HCT116 (cell line): ENCODE results near the gene TLK2. TPM values are rescaled to one million over a fixed set of nuclear protein-coding genes. Genes with fewer than 3 reads are reported as not detected.

Experiments used
- ATAC-seq: fragments of 200-7000 bp; cut with Tn5 transposase; 2 replicates; pipeline ENCODE4 v1.9.1; 2020; ENCODE audit warnings: mild to moderate bottlenecking, moderate library complexity
- BruUV-seq: library from RNA; stranded (reverse); fragments of 400-500 nt; replicated peaks from 2 replicates; lab custom pipeline; 2021; lab: Mats Ljungman, UMichigan
- CTCF ChIA-PET: fragments of 300-600 bp; sonication (Branson Sonifier 250); formaldehyde crosslinking; loops from one replicate; lab custom pipeline; 2021; ENCODE audit warnings: antibody characterized with exemption; lab: Charles Lee
- POLR2A ChIA-PET: fragments of 300-600, 350-600 bp; sonication (Branson Sonifier 250); formaldehyde crosslinking; loops from one replicate; lab custom pipeline; 2021; ENCODE audit warnings: antibody characterized with exemption; lab: Charles Lee
- RAD21 ChIA-PET, 2 experiments: fragments of 300-600 bp; sonication (Branson Sonifier 250); formaldehyde crosslinking; loops; one replicate each; lab custom pipeline; 2023; ENCODE audit warnings: low total read pairs in 2 of 2; ENCODE audit not compliant: uncharacterized antibody in 2 of 2, unreplicated experiment in 2 of 2, low non-redundant PET in 1 of 2; lab: Charles Lee
- DNase-seq: peaks from one replicate; pipeline ENCODE4 v3.0.0-alpha.2; 2010; ENCODE audit warnings: low read depth, low spot score
- H2AFZ ChIP-seq: fragments of 200-600 bp; shearing (Covaris generic), sonication (generic); 2 replicates; pipeline ENCODE4 v1.6.1; 2017; ENCODE audit warnings: low read depth, mixed run types, mixed read lengths, antibody characterized with exemption, low read length; ENCODE audit not compliant: poor library complexity, severe bottlenecking
- H3K27ac ChIP-seq: 2 replicates; pipeline ENCODE4 v1.5.1; 2012; ENCODE audit warnings: low read depth, low read length
- H3K27me3 ChIP-seq: fragments of 200-600 bp; sonication (generic); 2 replicates; pipeline ENCODE4 v1.6.1; 2016; ENCODE audit warnings: mixed run types, low read length, mixed read lengths; ENCODE audit not compliant: insufficient read depth
- H3K36me3 ChIP-seq, 2 experiments: fragments of 200-500 bp in 1 of 2; fragments of 200-600 bp in 1 of 2; sonication (Bioruptor generic) in 1 of 2; sonication (generic) in 1 of 2; 2 replicates each; pipeline versions ENCODE4 v1.5.1 to v1.6.1; 2014 to 2016; ENCODE audit warnings: low read length in 2 of 2, inconsistent platforms in 1 of 2, mixed read lengths in 1 of 2, mixed run types in 1 of 2; ENCODE audit not compliant: insufficient read depth in 2 of 2, control insufficient read depth in 1 of 2
- H3K4me1 ChIP-seq, 2 experiments: fragments of 200-600 bp in 1 of 2; sonication (generic) in 1 of 2; 2 replicates each; pipeline versions ENCODE4 v1.5.1 to v1.6.1; 2012 to 2017; ENCODE audit warnings: low read length in 2 of 2, inconsistent platforms in 1 of 2, mild to moderate bottlenecking in 1 of 2, mixed read lengths in 1 of 2, mixed run types in 1 of 2, moderate library complexity in 1 of 2; ENCODE audit not compliant: insufficient read depth in 2 of 2, control insufficient read depth in 1 of 2
- H3K4me2 ChIP-seq: fragments of 200-600 bp; sonication (generic); 2 replicates; pipeline ENCODE4 v1.6.1; 2017; ENCODE audit warnings: mixed run types, low read length, mixed read lengths
- H3K4me3 ChIP-seq, 2 experiments: fragments of 200-600 bp in 1 of 2; sonication (generic) in 1 of 2; replicated peaks in 1 of 2; 2 replicates each; pipeline ENCODE4 v1.5.1; 2011 to 2016; ENCODE audit warnings: low read length in 2 of 2, control low read depth in 1 of 2, low read depth in 1 of 2, mild to moderate bottlenecking in 1 of 2, mixed read lengths in 1 of 2, mixed run types in 1 of 2
- H3K79me2 ChIP-seq: fragments of 200-600 bp; sonication (generic); 2 replicates; pipeline ENCODE4 v1.6.1; 2017; ENCODE audit warnings: mild to moderate bottlenecking, mixed run types, low read length, moderate library complexity, mixed read lengths; ENCODE audit not compliant: insufficient read depth
- H3K9ac ChIP-seq: fragments of 200-600 bp; sonication (generic); 2 replicates; pipeline ENCODE4 v1.6.1; 2016; ENCODE audit warnings: low read length, mixed read lengths
- H3K9me2 ChIP-seq: fragments of 200-600 bp; sonication (generic), shearing (Covaris generic); 2 replicates; pipeline ENCODE4 v1.6.1; 2017; ENCODE audit warnings: mixed run types, mild to moderate bottlenecking, moderate library complexity; ENCODE audit not compliant: insufficient read depth
- H3K9me3 ChIP-seq, 2 experiments: fragments of 200-500 bp in 1 of 2; fragments of 200-600 bp in 1 of 2; sonication (Bioruptor generic) in 1 of 2; sonication (generic) in 1 of 2; 2 replicates each; pipeline ENCODE4 v1.6.1; 2014 to 2017; ENCODE audit warnings: low read length in 2 of 2, mixed read lengths in 2 of 2, inconsistent platforms in 1 of 2, low read depth in 1 of 2, mild to moderate bottlenecking in 1 of 2, mixed run types in 1 of 2, moderate library complexity in 1 of 2; ENCODE audit not compliant: control insufficient read depth in 1 of 2, insufficient read depth in 1 of 2
- H4K20me1 ChIP-seq: fragments of 200-600 bp; sonication (generic), shearing (Covaris generic); 2 replicates; pipeline ENCODE4 v1.6.1; 2017; ENCODE audit warnings: mixed run types, mild to moderate bottlenecking, moderate library complexity; ENCODE audit not compliant: insufficient read depth
- CBX3 ChIP-seq: IDR thresholded peaks from 2 replicates; pipeline ENCODE4 v1.6.1; 2012; ENCODE audit warnings: low read depth
- EGR1 ChIP-seq: IDR thresholded peaks from 2 replicates; pipeline ENCODE4 v1.6.1; 2012; ENCODE audit warnings: low read depth
- ELF1 ChIP-seq: IDR thresholded peaks from 2 replicates; pipeline ENCODE4 v1.6.1; 2012; ENCODE audit warnings: low read depth, borderline replicate concordance
- EZH2 ChIP-seq: fragments of 200-600 bp; sonication (generic); IDR thresholded peaks from 2 replicates; pipeline ENCODE4 v1.6.1; 2017; ENCODE audit warnings: antibody characterized with exemption, mixed run types
- EZH2phosphoT487 ChIP-seq: fragments of 200-600 bp; IDR thresholded peaks from 2 replicates; pipeline ENCODE4 v1.6.1; 2018; ENCODE audit warnings: antibody characterized with exemption, borderline replicate concordance
- FOSL1 ChIP-seq: IDR thresholded peaks from 2 replicates; pipeline ENCODE4 v1.6.1; 2012; ENCODE audit warnings: low read depth
- JUND ChIP-seq: IDR thresholded peaks from 2 replicates; pipeline ENCODE4 v1.6.1; 2012
- POLR2A ChIP-seq: IDR thresholded peaks from 2 replicates; pipeline ENCODE4 v1.7.0; 2011; ENCODE audit warnings: borderline replicate concordance; ENCODE audit not compliant: insufficient read depth, insufficient read length; ENCODE audit errors: extremely low read depth
- SIN3A ChIP-seq: IDR thresholded peaks from 2 replicates; pipeline ENCODE4 v1.6.1; 2012; ENCODE audit warnings: low read depth
- SP1 ChIP-seq: IDR thresholded peaks from 2 replicates; pipeline ENCODE4 v1.6.1; 2012; ENCODE audit warnings: low read depth
- SRF ChIP-seq: IDR thresholded peaks from 2 replicates; pipeline ENCODE4 v1.6.1; 2012; ENCODE audit warnings: low read depth
- YY1 ChIP-seq: IDR thresholded peaks from 2 replicates; pipeline ENCODE4 v1.6.1; 2011; ENCODE audit warnings: low read length, low read depth, moderate library complexity, mild to moderate bottlenecking; ENCODE audit not compliant: insufficient replicate concordance; ENCODE audit errors: extremely low read depth
- ZFX ChIP-seq: fragments of 450-650 bp; IDR thresholded peaks from 2 replicates; pipeline ENCODE4 v1.6.1; 2017
- intact Hi-C: fragments of 100-400 bp; cut with micrococcal nuclease; formaldehyde crosslinking; loops from 2 replicates; pipeline ENCODE4 v1.10.0; 2022
- total RNA-seq: library from RNA; stranded (reverse); gene quantifications from one replicate; pipeline ENCODE4 v1.2.1, GENCODE V29; 2021; ENCODE audit not compliant: unreplicated experiment
- TF ChIP-seq, protein P1 (sequence below): IDR thresholded peaks from 2 replicates; pipeline ENCODE4 v1.6.1; 2011; ENCODE audit warnings: mild to moderate bottlenecking, low read length, moderate library complexity; ENCODE audit not compliant: insufficient replicate concordance; ENCODE audit errors: extremely low read depth
- TF ChIP-seq, protein P2 (sequence below): IDR thresholded peaks from 2 replicates; pipeline ENCODE4 v1.6.1; 2012; ENCODE audit warnings: low read depth

Gene TLK2
- total RNA-seq, 1 experiment from 2014 or later = 56.6 TPM

DNA sequence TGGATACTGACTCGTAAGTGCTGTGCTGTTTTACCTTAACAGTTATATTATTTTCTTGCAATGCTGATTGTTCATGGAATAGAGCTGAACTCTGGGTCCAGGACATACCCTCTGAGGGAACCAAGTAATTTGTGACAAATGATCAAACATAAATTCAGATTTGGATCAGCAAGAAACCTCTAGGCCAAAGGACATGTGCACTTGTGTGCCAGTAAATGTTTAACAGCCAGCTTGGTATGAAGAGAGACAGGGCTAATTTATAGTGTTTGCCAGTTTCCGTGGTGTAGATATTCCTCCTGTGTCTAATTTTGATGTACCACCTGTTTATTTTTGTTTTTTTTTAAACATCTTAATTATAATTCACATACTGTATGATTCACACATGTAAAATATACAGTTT lies 118.0 kb downstream of the TLK2 start:
- H4K20me1 ChIP-seq = no peaks in the 10 kb centered on the region
- no peak overlapping the region for H3K27ac ChIP-seq
- H3K9ac ChIP-seq = no peak overlapping the region
- ChIA-PET CTCF (no interaction called here), RAD21 (no interaction called here), POLR2A (no interaction called here)
- TF ChIP-seq, protein P1, sequence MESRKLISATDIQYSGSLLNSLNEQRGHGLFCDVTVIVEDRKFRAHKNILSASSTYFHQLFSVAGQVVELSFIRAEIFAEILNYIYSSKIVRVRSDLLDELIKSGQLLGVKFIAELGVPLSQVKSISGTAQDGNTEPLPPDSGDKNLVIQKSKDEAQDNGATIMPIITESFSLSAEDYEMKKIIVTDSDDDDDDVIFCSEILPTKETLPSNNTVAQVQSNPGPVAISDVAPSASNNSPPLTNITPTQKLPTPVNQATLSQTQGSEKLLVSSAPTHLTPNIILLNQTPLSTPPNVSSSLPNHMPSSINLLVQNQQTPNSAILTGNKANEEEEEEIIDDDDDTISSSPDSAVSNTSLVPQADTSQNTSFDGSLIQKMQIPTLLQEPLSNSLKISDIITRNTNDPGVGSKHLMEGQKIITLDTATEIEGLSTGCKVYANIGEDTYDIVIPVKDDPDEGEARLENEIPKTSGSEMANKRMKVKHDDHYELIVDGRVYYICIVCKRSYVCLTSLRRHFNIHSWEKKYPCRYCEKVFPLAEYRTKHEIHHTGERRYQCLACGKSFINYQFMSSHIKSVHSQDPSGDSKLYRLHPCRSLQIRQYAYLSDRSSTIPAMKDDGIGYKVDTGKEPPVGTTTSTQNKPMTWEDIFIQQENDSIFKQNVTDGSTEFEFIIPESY = no peak
- no peak for TF ChIP-seq CBX3
- no peak for TF ChIP-seq EGR1
- no peak for TF ChIP-seq FOSL1
- TF ChIP-seq EZH2phosphoT487 = no peak
- no peak for TF ChIP-seq SP1
- TF ChIP-seq POLR2A = no peak
- no peak for TF ChIP-seq SRF
- DNase-seq (no peak), ATAC-seq (no peak)
- H2AFZ ChIP-seq = no peak overlapping the region
- no peaks in the 10 kb centered on the region for H3K9me2 ChIP-seq
- BruUV-seq = no TSS peak
- H3K4me3 ChIP-seq = no peak overlapping the region
- no peaks in the 10 kb centered on the region for H3K79me2 ChIP-seq
- intact Hi-C loops = no loop called here
- H3K4me1 ChIP-seq = no peaks in the 10 kb centered on the region
- H3K36me3 ChIP-seq = peaks cover 21 to 23% of the 10 kb centered on the region in 2 experiments
- no peaks in the 10 kb centered on the region for H3K27me3 ChIP-seq
- peaks cover 0 to 5% of the 10 kb centered on the region in 2 experiments; a peak in 1 of 4 replicates for H3K9me3 ChIP-seq
- H3K4me2 ChIP-seq = no peak overlapping the region

DNA sequence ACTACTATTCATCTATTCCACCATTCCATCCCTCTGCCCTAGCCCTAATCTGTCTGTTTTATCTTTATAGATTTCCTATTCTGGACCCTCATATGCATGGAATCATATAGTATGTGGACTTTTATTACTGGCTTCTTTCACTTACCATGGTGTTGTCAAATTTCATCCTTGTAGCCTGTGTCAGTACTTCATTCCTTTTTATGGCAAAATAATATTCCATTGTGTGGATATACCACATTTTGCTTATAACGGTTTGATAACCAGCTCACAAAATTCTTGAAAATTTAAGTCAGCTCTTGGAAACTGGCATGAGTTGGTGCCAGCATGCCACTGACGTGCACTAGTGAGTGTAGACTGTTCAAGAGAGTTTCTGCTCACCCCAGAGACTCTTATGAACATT lies 118.5 kb downstream of the TLK2 start:
- BruUV-seq = no TSS peak
- Histone ChIP-seq H3K9me2 (no peaks in the 10 kb centered on the region), H2AFZ (no peak overlapping the region), H3K79me2 (no peaks in the 10 kb centered on the region), H3K4me1 (no peaks in the 10 kb centered on the region), H3K9ac (no peak overlapping the region), H3K27ac (no peak overlapping the region), H3K9me3 (peaks cover 0 to 5% of the 10 kb centered on the region in 2 experiments; a peak in 1 of 4 replicates), H3K36me3 (peaks cover 21 to 23% of the 10 kb centered on the region in 2 experiments), H4K20me1 (no peaks in the 10 kb centered on the region), H3K27me3 (no peaks in the 10 kb centered on the region), H3K4me2 (no peak overlapping the region), H3K4me3 (no peak overlapping the region)
- TF ChIP-seq, protein P2, sequence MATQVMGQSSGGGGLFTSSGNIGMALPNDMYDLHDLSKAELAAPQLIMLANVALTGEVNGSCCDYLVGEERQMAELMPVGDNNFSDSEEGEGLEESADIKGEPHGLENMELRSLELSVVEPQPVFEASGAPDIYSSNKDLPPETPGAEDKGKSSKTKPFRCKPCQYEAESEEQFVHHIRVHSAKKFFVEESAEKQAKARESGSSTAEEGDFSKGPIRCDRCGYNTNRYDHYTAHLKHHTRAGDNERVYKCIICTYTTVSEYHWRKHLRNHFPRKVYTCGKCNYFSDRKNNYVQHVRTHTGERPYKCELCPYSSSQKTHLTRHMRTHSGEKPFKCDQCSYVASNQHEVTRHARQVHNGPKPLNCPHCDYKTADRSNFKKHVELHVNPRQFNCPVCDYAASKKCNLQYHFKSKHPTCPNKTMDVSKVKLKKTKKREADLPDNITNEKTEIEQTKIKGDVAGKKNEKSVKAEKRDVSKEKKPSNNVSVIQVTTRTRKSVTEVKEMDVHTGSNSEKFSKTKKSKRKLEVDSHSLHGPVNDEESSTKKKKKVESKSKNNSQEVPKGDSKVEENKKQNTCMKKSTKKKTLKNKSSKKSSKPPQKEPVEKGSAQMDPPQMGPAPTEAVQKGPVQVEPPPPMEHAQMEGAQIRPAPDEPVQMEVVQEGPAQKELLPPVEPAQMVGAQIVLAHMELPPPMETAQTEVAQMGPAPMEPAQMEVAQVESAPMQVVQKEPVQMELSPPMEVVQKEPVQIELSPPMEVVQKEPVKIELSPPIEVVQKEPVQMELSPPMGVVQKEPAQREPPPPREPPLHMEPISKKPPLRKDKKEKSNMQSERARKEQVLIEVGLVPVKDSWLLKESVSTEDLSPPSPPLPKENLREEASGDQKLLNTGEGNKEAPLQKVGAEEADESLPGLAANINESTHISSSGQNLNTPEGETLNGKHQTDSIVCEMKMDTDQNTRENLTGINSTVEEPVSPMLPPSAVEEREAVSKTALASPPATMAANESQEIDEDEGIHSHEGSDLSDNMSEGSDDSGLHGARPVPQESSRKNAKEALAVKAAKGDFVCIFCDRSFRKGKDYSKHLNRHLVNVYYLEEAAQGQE = no peak
- TF ChIP-seq SIN3A (no peak), ELF1 (no peak), SP1 (no peak), YY1 (no peak), JUND (no peak), EZH2 (no peak), EZH2phosphoT487 (no peak), FOSL1 (no peak), ZFX (no peak)
- ChIA-PET RAD21 (no interaction called here), POLR2A (no interaction called here), CTCF (no interaction called here)
- intact Hi-C loops = no loop called here
- DNase-seq = no peak
- ATAC-seq = no peak
